Subcutaneous abdominal adipose tissue (tissue), 5 donors: ENCODE measurements around the gene MACROD2.
"Not testable (repeated sequence)": the region's sequence is repeated elsewhere in the genome, so short reads cannot be mapped to it uniquely, and the experiment has no call there.

Source experiments
- H3K27ac ChIP-seq: one replicate; pipeline ENCODE4 v1.7.0; 2013; ENCODE audit warnings: low read depth, mild to moderate bottlenecking, inconsistent platforms, low read length, moderate library complexity
- H3K27me3 ChIP-seq, 5 donors: one replicate each; pipeline ENCODE4 v1.7.0; 2013; ENCODE audit warnings: low read length in 5 of 5, inconsistent platforms in 1 of 5; ENCODE audit not compliant: control insufficient read depth in 5 of 5, insufficient read depth in 4 of 5
- H3K36me3 ChIP-seq, 5 donors: one replicate each; pipeline ENCODE4 v1.7.0; 2013; ENCODE audit warnings: low read length in 5 of 5; ENCODE audit not compliant: control insufficient read depth in 5 of 5, insufficient read depth in 5 of 5
- H3K4me1 ChIP-seq, 5 donors: one replicate each; pipeline ENCODE4 v1.7.0; 2013; ENCODE audit warnings: low read length in 5 of 5, mild to moderate bottlenecking in 3 of 5, moderate library complexity in 1 of 5; ENCODE audit not compliant: control insufficient read depth in 5 of 5, insufficient read depth in 5 of 5
- H3K4me3 ChIP-seq, 5 donors: one replicate each; pipeline ENCODE4 v1.7.0; 2013; ENCODE audit warnings: low read length in 5 of 5, low read depth in 1 of 5
- H3K9ac ChIP-seq, 5 donors: one replicate each; pipeline ENCODE4 v1.7.0; 2013; ENCODE audit warnings: low read length in 5 of 5, mild to moderate bottlenecking in 4 of 5, moderate library complexity in 3 of 5
- H3K9me3 ChIP-seq, 5 donors: one replicate each; pipeline ENCODE4 v1.7.0; 2013; ENCODE audit warnings: low read length in 5 of 5; ENCODE audit not compliant: control insufficient read depth in 5 of 5
- donor health status: healthy.
- donor health status: healthy.
- donor health status: healthy.
- donor health status: healthy.
- donor health status: healthy.

Gene MACROD2

DNA sequence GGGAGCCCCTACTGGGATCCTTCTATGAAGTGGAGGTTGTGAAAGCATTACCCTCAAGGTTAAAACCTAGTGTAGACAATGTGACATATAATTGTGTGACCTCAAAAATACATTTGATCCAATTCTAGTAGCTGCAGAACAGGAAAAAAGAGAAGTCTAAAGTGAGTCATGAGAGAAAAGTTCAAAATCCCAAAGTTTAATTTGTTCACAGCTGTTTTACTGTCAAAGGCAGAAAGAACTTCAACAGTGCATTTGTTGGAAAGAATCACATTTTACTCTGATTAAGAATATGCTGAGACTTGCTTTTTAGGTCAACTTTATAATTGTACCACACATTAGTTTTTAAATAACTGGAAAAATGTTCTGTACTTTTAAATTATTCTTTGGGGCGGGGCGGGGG is 1369.5 kb downstream of the MACROD2 start:
- Histone ChIP-seq H3K27me3 (no peaks in the 10 kb centered on the region), H3K9me3 (no peaks in the 10 kb centered on the region), H3K4me3 (no peak overlapping the region), H3K27ac (no peak overlapping the region), H3K4me1 (no peaks in the 10 kb centered on the region), H3K9ac (no peak overlapping the region), H3K36me3 (no peaks in the 10 kb centered on the region)

DNA sequence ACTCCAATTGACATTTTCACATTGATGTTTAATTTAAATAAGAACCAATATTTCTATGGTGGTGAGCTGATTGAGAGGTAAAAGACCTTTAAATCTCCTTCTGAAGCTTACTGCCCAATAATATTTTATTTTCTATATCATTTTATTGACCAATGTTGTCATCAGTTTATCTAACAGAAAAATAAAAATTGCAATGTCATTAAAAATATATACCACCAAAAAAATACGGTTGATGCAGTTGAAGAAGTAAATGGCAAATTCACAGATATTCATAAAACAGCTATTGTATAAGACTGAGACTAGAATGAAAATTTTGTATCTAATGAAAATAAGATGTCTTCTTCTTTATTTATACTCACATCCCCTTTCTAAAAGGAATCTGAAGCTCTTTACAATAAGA is 1375.1 kb downstream of the MACROD2 start:
- Histone ChIP-seq H3K4me3 (no peak overlapping the region), H3K27ac (no peak overlapping the region), H3K9me3 (no peaks in the 10 kb centered on the region), H3K27me3 (no peaks in the 10 kb centered on the region), H3K9ac (no peak overlapping the region), H3K4me1 (no peaks in the 10 kb centered on the region), H3K36me3 (no peaks in the 10 kb centered on the region)

DNA sequence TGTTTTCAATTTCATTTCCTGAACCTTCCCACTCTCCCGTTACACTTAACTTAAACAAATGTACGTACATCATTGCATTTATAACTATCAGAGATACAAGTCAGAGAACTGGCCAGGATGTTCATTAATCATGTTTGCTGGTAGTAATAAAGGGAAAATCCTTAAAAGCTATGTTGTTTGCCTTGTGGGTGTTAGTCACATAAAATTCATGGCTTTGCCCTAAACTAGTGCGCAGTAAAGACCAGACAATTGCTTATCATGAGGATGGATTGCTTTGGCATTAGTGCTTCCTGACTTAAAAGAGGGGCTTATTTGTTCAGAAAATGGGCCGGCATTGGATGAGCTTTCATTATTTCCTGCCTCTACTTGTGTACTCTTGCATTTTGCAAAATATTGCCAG is 1379.4 kb downstream of the MACROD2 start:
- H3K9ac ChIP-seq = no peak overlapping the region
- H3K9me3 ChIP-seq = no peaks in the 10 kb centered on the region
- no peak overlapping the region for H3K27ac ChIP-seq
- no peak overlapping the region for H3K4me3 ChIP-seq
- no peaks in the 10 kb centered on the region for H3K36me3 ChIP-seq
- no peaks in the 10 kb centered on the region for H3K4me1 ChIP-seq
- H3K27me3 ChIP-seq = no peaks in the 10 kb centered on the region

DNA sequence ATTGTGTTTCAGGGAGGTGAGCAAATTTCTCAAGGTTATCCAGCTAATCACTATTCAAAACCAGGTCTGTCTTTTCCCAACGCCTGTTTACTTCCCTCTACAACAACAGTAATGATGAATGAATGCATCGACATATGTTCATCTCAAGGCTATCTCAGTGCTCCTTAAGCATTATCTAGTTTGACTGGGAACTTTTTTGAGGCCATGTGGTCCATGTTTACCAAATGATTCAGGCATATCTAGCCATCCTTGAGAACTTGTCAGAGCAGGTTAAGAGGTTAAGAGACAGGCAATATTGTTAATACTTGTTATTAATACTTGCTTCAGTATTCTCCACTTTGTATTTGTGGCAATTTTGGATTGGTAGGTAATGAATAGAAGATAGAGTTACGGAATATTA is 1380.5 kb downstream of the MACROD2 start:
- Histone ChIP-seq H3K4me3 (no peak overlapping the region), H3K36me3 (no peaks in the 10 kb centered on the region), H3K9me3 (no peaks in the 10 kb centered on the region), H3K9ac (no peak overlapping the region), H3K27ac (no peak overlapping the region), H3K4me1 (no peaks in the 10 kb centered on the region), H3K27me3 (no peaks in the 10 kb centered on the region)

DNA sequence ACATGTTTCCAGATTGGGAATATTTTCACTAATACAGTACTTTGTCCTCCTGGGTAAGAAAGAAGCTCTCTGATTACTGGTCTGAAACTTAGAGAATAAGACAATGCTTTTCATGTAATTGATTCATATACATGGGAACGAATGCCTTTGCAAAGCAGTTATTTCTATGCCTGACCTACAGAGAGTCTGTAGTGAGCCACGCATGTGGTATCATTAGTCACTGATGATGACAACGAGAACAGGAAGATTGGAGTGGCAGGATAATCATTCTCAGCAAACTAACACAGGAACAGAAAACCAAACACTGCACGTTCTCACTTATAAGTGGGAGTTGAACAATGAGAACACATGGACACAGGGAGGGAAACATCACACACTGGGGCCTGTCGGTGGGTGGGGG is 1382.3 kb downstream of the MACROD2 start:
- H3K27ac ChIP-seq, H3K9ac ChIP-seq, H3K36me3 ChIP-seq, H3K4me3 ChIP-seq, H3K9me3 ChIP-seq, H3K4me1 ChIP-seq, H3K27me3 ChIP-seq: not testable (repeated sequence)

DNA sequence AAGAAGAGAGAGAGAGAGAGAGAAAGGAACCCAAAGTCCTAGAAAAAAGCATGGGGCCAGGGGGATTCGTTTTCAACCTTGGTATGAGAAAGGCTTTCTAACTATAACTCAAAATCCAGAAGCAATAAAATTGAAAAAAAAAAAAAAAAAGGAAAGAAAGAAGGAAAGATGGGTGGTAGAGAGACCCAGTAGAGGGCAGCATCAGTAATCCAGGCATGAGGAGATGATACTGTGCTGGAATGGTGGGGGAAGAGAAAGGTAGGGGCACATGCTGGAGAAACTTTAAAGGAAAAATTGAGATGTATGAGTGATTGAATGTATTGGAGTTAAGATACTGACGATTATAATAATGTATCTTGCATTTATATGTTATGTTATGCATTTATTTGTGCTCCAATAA is 1382.8 kb downstream of the MACROD2 start:
- Histone ChIP-seq H3K36me3 (no peaks in the 10 kb centered on the region), H3K27ac (no peak overlapping the region), H3K4me1 (no peaks in the 10 kb centered on the region), H3K9ac (no peak overlapping the region), H3K4me3 (no peak overlapping the region), H3K27me3 (no peaks in the 10 kb centered on the region), H3K9me3 (no peaks in the 10 kb centered on the region)

DNA sequence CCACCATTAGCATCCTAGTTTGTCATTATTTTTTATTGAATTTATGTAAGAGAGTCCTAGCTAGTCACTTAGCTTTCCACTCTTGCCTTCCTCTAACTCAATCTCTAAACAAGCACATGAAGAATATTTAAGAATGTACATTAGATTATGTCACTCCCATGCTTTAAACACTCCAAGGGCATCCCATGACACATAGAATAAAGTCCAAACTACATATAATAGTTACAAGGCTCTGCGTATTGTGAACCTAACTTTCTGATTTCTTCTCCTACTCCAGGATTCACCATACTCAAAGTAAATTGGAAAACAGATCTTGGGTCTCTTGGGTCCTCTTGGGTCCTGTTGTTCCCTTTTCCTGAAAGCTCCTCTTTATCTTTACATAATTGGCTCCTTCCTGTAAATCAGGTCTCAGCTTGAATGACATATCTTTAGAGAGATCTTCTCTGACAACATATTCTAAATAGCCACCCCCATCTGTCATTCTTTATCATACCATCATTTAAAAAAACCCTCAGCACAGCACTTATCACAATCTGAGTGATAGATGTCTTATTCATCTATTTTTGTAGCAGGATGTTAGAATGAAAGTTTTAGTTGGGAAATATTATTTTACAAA is 1384.5 kb downstream of the MACROD2 start:
- H3K4me1 ChIP-seq = no peaks in the 10 kb centered on the region
- no peak overlapping the region for H3K9ac ChIP-seq
- no peak overlapping the region for H3K4me3 ChIP-seq
- no peaks in the 10 kb centered on the region for H3K27me3 ChIP-seq
- H3K9me3 ChIP-seq = no peaks in the 10 kb centered on the region
- no peaks in the 10 kb centered on the region for H3K36me3 ChIP-seq
- no peak overlapping the region for H3K27ac ChIP-seq

DNA sequence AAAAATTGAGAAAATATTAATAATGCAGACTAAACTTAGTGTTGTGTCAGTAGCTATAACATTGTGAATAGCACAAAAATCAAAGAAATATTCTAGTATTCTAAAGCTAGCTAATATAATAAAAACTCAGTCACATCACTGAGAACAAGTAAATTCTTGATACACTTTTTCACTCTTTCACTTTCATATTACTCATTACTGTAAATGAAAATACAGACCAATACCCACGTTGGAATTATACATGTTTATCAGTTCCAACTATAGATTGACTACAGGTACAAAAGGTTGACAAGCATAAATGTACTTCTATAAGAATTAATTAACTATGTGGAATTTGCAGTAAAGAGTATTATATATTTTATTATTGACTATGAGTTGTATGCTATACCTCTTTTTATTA is 1385.5 kb downstream of the MACROD2 start:
- H3K4me1 ChIP-seq = no peaks in the 10 kb centered on the region
- no peaks in the 10 kb centered on the region for H3K36me3 ChIP-seq
- no peaks in the 10 kb centered on the region for H3K9me3 ChIP-seq
- H3K4me3 ChIP-seq = no peak overlapping the region
- H3K9ac ChIP-seq = no peak overlapping the region
- no peaks in the 10 kb centered on the region for H3K27me3 ChIP-seq
- no peak overlapping the region for H3K27ac ChIP-seq

DNA sequence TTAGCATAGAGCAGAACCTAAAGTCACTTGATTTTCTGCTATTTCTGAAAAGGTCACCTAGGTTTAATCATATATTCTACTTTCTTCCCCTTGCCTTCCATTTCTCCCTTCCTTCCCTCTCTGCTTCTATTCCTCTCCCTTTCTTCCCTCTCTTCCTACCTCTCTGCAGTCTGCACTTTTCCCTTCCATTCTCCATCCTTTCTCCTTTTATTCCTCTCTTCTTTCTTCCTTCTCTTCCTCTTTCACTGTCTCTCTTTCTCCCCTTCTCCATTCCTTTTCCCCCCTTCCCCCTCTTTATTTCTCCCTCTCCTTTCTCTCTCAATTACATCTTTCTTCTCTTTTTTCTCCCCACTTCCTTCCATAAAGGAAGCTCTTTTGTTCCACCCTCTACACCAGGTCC is 1391.9 kb downstream of the MACROD2 start:
- H3K9ac ChIP-seq = no peak overlapping the region
- H3K36me3 ChIP-seq = no peaks in the 10 kb centered on the region
- H3K27ac ChIP-seq = no peak overlapping the region
- H3K9me3 ChIP-seq = no peaks in the 10 kb centered on the region
- no peaks in the 10 kb centered on the region for H3K27me3 ChIP-seq
- H3K4me1 ChIP-seq = no peaks in the 10 kb centered on the region
- H3K4me3 ChIP-seq = no peak overlapping the region

DNA sequence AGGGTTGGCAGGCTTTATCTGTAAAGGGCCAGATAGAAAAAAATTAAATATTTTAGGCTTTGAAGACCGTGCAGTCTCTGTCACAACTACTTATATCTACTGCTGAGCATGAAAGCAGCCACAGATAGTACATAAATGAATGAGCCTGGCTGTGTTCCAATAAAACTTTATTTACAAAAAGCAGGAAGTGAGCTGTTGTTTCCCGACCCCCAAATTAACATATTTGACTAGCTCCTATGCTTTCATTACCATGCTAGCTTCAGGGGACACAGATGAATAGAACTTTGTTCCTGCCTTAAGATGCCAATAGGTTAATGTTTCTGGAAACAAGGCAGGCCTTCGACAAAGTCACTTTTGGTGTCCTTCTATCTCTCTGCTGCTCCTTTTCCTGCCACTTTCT is 1400.1 kb downstream of the MACROD2 start:
- no peak overlapping the region for H3K4me3 ChIP-seq
- no peaks in the 10 kb centered on the region for H3K27me3 ChIP-seq
- H3K9me3 ChIP-seq = no peaks in the 10 kb centered on the region
- H3K4me1 ChIP-seq = no peaks in the 10 kb centered on the region
- H3K36me3 ChIP-seq = no peaks in the 10 kb centered on the region
- no peak overlapping the region for H3K27ac ChIP-seq
- no peak overlapping the region for H3K9ac ChIP-seq

DNA sequence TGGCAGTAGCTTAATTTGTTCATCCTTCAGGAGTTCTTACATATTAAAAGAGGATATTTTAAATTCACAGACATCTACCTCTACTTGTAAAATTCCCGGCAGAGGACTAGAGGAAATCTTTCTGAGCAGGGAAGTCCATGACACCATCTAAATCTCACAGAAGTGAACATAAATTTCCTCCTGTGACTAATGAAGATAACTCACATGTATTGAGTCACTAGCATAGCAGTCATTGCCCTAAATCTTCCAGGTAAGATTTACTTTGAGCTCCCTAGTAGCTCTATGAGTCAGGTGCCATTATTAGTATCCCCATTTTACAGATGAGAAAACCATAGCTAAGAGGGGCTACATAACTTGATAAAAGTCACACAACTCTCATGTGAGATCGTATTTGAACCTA is 1400.7 kb downstream of the MACROD2 start:
- H3K27ac ChIP-seq = no peak overlapping the region

More for the DNA sequence above, 1400.7 kb downstream of the MACROD2 start:
- H3K4me1 ChIP-seq = no peaks in the 10 kb centered on the region
- no peak overlapping the region for H3K4me3 ChIP-seq
- no peaks in the 10 kb centered on the region for H3K9me3 ChIP-seq
- no peaks in the 10 kb centered on the region for H3K27me3 ChIP-seq
- H3K36me3 ChIP-seq = no peaks in the 10 kb centered on the region
- H3K9ac ChIP-seq = no peak overlapping the region
